ENCODE measurements around the gene RAD51AP2.

Gene RAD51AP2

GRCh38 chr2:17555150-17555549 is 36.9 kb upstream of the RAD51AP2 start:
- H3K27ac ChIP-seq (replicated peaks) = no peak overlapping the region
- TF ChIP-seq, protein P1, sequence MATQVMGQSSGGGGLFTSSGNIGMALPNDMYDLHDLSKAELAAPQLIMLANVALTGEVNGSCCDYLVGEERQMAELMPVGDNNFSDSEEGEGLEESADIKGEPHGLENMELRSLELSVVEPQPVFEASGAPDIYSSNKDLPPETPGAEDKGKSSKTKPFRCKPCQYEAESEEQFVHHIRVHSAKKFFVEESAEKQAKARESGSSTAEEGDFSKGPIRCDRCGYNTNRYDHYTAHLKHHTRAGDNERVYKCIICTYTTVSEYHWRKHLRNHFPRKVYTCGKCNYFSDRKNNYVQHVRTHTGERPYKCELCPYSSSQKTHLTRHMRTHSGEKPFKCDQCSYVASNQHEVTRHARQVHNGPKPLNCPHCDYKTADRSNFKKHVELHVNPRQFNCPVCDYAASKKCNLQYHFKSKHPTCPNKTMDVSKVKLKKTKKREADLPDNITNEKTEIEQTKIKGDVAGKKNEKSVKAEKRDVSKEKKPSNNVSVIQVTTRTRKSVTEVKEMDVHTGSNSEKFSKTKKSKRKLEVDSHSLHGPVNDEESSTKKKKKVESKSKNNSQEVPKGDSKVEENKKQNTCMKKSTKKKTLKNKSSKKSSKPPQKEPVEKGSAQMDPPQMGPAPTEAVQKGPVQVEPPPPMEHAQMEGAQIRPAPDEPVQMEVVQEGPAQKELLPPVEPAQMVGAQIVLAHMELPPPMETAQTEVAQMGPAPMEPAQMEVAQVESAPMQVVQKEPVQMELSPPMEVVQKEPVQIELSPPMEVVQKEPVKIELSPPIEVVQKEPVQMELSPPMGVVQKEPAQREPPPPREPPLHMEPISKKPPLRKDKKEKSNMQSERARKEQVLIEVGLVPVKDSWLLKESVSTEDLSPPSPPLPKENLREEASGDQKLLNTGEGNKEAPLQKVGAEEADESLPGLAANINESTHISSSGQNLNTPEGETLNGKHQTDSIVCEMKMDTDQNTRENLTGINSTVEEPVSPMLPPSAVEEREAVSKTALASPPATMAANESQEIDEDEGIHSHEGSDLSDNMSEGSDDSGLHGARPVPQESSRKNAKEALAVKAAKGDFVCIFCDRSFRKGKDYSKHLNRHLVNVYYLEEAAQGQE (IDR thresholded peaks at IDR 0.05; ENCODE audit: insufficient replicate concordance, low read depth) = no peak
- TF ChIP-seq POLR2AphosphoS5 (IDR thresholded peaks at IDR 0.05; ENCODE audit: low read depth) = no peak
- no peak for TF ChIP-seq GABPA (IDR thresholded peaks at IDR 0.05; ENCODE audit: low read depth)
- no peak for TF ChIP-seq SPI1 (IDR thresholded peaks at IDR 0.05; ENCODE audit: borderline replicate concordance, low read depth)
- TF ChIP-seq, protein P2, sequence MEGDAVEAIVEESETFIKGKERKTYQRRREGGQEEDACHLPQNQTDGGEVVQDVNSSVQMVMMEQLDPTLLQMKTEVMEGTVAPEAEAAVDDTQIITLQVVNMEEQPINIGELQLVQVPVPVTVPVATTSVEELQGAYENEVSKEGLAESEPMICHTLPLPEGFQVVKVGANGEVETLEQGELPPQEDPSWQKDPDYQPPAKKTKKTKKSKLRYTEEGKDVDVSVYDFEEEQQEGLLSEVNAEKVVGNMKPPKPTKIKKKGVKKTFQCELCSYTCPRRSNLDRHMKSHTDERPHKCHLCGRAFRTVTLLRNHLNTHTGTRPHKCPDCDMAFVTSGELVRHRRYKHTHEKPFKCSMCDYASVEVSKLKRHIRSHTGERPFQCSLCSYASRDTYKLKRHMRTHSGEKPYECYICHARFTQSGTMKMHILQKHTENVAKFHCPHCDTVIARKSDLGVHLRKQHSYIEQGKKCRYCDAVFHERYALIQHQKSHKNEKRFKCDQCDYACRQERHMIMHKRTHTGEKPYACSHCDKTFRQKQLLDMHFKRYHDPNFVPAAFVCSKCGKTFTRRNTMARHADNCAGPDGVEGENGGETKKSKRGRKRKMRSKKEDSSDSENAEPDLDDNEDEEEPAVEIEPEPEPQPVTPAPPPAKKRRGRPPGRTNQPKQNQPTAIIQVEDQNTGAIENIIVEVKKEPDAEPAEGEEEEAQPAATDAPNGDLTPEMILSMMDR (IDR thresholded peaks at IDR 0.05; ENCODE audit: insufficient read depth, low read length) = no peak
- no peak for DNase-seq (ENCODE audit: low read depth in 1 of 2, low spot score in 1 of 2)

DNA sequence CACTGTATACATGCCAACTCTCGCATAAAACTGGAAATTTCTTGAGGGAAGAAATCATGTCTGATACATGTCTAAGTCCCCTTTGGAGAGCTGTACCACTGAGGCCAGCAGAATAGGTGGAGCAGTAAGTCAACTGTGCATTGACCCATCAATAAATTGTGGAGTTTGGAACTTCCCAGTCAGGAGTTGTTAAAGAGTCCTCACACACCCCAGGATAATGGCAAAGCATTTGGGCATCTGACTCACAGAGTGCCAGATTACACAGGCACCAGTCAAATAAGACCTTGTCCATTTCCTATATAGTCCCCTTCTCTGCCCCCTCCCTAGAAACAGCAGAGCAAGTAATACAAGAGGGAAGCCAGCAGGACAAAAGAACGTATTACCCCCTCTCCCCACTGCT is 32.7 kb upstream of the RAD51AP2 start:
- Histone ChIP-seq H3K4me3 (replicated peaks; ENCODE audit: insufficient read depth, low read length) (no peak overlapping the region), H3K27ac (replicated peaks) (no peak overlapping the region), H3K27me3 (ENCODE audit: insufficient read depth, poor library complexity, severe bottlenecking) (peaks cover 2% of the 10 kb centered on the region)
- TF ChIP-seq, protein P2 (IDR thresholded peaks at IDR 0.05; ENCODE audit: insufficient read depth, low read length) = no peak
- TF ChIP-seq, protein P1 (IDR thresholded peaks at IDR 0.05; ENCODE audit: insufficient replicate concordance, low read depth) = no peak
- TF ChIP-seq GABPA (IDR thresholded peaks at IDR 0.05; ENCODE audit: low read depth) (no peak), POLR2AphosphoS5 (IDR thresholded peaks at IDR 0.05; ENCODE audit: low read depth) (no peak), SPI1 (IDR thresholded peaks at IDR 0.05; ENCODE audit: borderline replicate concordance, low read depth) (no peak)
- no peak for DNase-seq (ENCODE audit: low read depth in 1 of 2, low spot score in 1 of 2)

More at GRCh38 chr2:17555150-17555549, 36.9 kb upstream of the RAD51AP2 start:
- H3K27me3 ChIP-seq (ENCODE audit: insufficient read depth, poor library complexity, severe bottlenecking) = peaks cover 2% of the 10 kb centered on the region
- no peak overlapping the region for H3K4me3 ChIP-seq (replicated peaks; ENCODE audit: insufficient read depth, low read length)

- TF ChIP-seq GABPA (IDR thresholded peaks at IDR 0.05; ENCODE audit: low read depth) (no peak), SPI1 (IDR thresholded peaks at IDR 0.05; ENCODE audit: borderline replicate concordance, low read depth) (no peak), POLR2AphosphoS5 (IDR thresholded peaks at IDR 0.05; ENCODE audit: low read depth) (no peak)
- TF ChIP-seq, protein P2 (IDR thresholded peaks at IDR 0.05; ENCODE audit: insufficient read depth, low read length) = no peak
- TF ChIP-seq, protein P1 (IDR thresholded peaks at IDR 0.05; ENCODE audit: insufficient replicate concordance, low read depth) = no peak
- peaks cover 4% of the 10 kb centered on the region for H3K27me3 ChIP-seq (ENCODE audit: insufficient read depth, poor library complexity, severe bottlenecking)
- H3K4me3 ChIP-seq (replicated peaks; ENCODE audit: insufficient read depth, low read length) = no peak overlapping the region
- H3K27ac ChIP-seq (replicated peaks) = no peak overlapping the region
- DNase-seq (ENCODE audit: low read depth in 1 of 2, low spot score in 1 of 2) = no peak
These were observed 29.5 kb upstream of the RAD51AP2 start for GRCh38 chr2:17547737-17548136.

Measured in HL-60 (cell line).